ENCODE data around the gene CPNE5. TPM values are rescaled to one million over a fixed set of nuclear protein-coding genes. Genes with fewer than 3 reads are reported as not detected.

Gene CPNE5
- total and polyA plus RNA-seq, 9 of the 15 experiments (the other 6 are each of a cell fraction or from before 2014, with no cell fraction given): 0.14 to 1.0 (median 0.46) TPM; not detected in 2

- TF ChIP-seq CEBPB (tag; IDR thresholded peaks at IDR 0.05) (no peak), ZNF511 (CRISPR knock-in tag; IDR thresholded peaks at IDR 0.05) (no peak), RBM39 (optimal IDR thresholded peaks at IDR 0.05; ENCODE audit: low read depth, low read length) (no peak), BHLHE40 (IDR thresholded peaks at IDR 0.05; ENCODE audit: low read length) (no peak), STAT6 (CRISPR knock-in tag; IDR thresholded peaks at IDR 0.05) (no peak), RAD51 (IDR thresholded peaks at IDR 0.05; ENCODE audit: borderline replicate concordance, low read depth) (no peak), RFX7 (CRISPR knock-in tag; IDR thresholded peaks at IDR 0.05) (no peak), PML (IDR thresholded peaks at IDR 0.05; ENCODE audit: low read length) (no peak), ZFP1 (CRISPR knock-in tag; IDR thresholded peaks at IDR 0.05) (0 out of 2 replicates have a peak, but pooled peaks have one; percentile 22), POLR2AphosphoS5 (IDR thresholded peaks at IDR 0.05; ENCODE audit: control insufficient read depth, insufficient read depth, low read depth, low read length) (no peak), FOXJ3 (CRISPR knock-in tag; IDR thresholded peaks at IDR 0.05) (no peak), CREB3 (tag; conservative IDR thresholded peaks at IDR 0.05; ENCODE audit: low read depth) (peak; percentile 96), CREM (IDR thresholded peaks at IDR 0.05; ENCODE audit: low read depth) (no peak), ZNF717 (CRISPR knock-in tag; IDR thresholded peaks at IDR 0.05) (no peak), HMG20A (CRISPR knock-in tag; conservative IDR thresholded peaks at IDR 0.05) (no peak), ZNF41 (CRISPR knock-in tag; conservative IDR thresholded peaks at IDR 0.05) (peak; percentile 90), FOS (IDR thresholded peaks at IDR 0.05; ENCODE audit: extremely low read depth, insufficient read length) (no peak), USF1 (CRISPR knock-in tag; IDR thresholded peaks at IDR 0.05) (no peak), TSC22D4 (tag; IDR thresholded peaks at IDR 0.05) (no peak), ARID2 (IDR thresholded peaks at IDR 0.05) (no peak), ZNF174 (CRISPR knock-in tag; IDR thresholded peaks at IDR 0.05) (no peak), TCF3 (CRISPR knock-in tag; IDR thresholded peaks at IDR 0.05) (no peak), CHD4 (IDR thresholded peaks at IDR 0.05; ENCODE audit: insufficient read depth, insufficient replicate concordance, low read depth, low read length, poor library complexity, severe bottlenecking) (no peak), NCOR1 (IDR thresholded peaks at IDR 0.05) (no peak), PTBP1 (IDR thresholded peaks at IDR 0.05; ENCODE audit: low read depth, low read length) (no peak), ZSCAN32 (CRISPR knock-in tag; IDR thresholded peaks at IDR 0.05) (no peak), MAFG (tag; conservative IDR thresholded peaks at IDR 0.05) (0 out of 2 replicates have a peak, but pooled peaks have one; percentile 13), ZNF134 (CRISPR knock-in tag; conservative IDR thresholded peaks at IDR 0.05) (peak; percentile 71; the same call in 1 of the 2 replicates)
These were observed 45.4 kb upstream of the CPNE5 start (continued) for GRCh38 chr6:36884610-36885009.
